PC-9 (cell line): ENCODE results near the gene LAMA5.

Experiments used
- CTCF ChIP-seq: fragments of 200-600 bp; sonication (generic); conservative IDR thresholded peaks from 2 replicates; pipeline ENCODE4 v1.6.1; 2017; ENCODE audit warnings: mixed run types, antibody characterized with exemption, mild to moderate bottlenecking, moderate library complexity
- EZH2 ChIP-seq: fragments of 200-600 bp; sonication (generic); IDR thresholded peaks from 2 replicates; pipeline ENCODE4 v1.8.0; 2017; ENCODE audit warnings: antibody characterized with exemption, low read depth

DNA sequence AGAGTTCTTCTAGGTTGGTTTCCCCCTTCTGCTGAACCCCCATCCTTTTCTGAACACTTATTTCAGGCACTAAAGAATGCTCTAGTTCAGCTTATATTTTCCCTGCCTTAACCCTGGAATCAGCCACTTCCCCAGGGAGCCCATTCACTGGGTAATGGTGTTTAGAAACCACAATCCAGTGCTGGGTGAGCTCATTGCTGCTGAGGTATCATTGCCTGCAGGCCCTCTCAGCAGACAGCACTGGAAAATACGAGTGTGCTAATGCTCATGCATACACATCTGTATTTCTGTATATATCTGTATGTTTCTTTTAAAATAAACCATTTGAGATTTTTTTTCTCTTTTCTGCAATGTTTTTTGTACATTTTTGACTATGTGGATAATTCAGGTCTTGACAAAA lies 101.7 kb downstream of the LAMA5 start:
- TF ChIP-seq CTCF (no peak), EZH2 (no peak)
